A549 treated with dexamethasone at 1 μM for 4 hours (cell line): ENCODE results near the gene SP1. TPM values are rescaled to one million over a fixed set of nuclear protein-coding genes. Genes with fewer than 3 reads are reported as not detected.

Experiments used
- total RNA-seq: library from RNA; stranded (reverse); fragments of 200-300 nt; extraction: Qiagen RNA extraction; gene quantifications from 5 replicates; pipeline ENCODE4 v1.2.3, GENCODE V29; 2022

The SP1 gene
- total RNA-seq, result 17.9 to 30.9 TPM (median 26.5 TPM) in 5 replicates

GRCh38 chr12:53380104-53380793, at the start of gene SP1:
Gene SP1, plus strand, starts transcription at chr12:53380176. Its CDS starts 116 bp downstream, at chr12:53380292.

GRCh38 chr12:53336181-53336681, 43.7 kb upstream of the SP1 start, which contains the start of gene SP7:
Gene SP7, minus strand, starts transcription at chr12:53336354. Its CDS starts 708 bp downstream, at chr12:53335646.

GRCh38 chr12:53423597-53423996, 43.6 kb downstream of the SP1 start, which contains the start of gene AMHR2:
Gene AMHR2, plus strand, starts transcription at chr12:53423855. Its CDS starts 80 bp downstream, at chr12:53423935.

GRCh38 chr12:53441040-53441833, 61.3 kb downstream of the SP1 start, which contains the start of gene PRR13:
Gene PRR13, plus strand, starts transcription at chr12:53441734. Its CDS starts 981 bp downstream, at chr12:53442715.

GRCh38 chr12:53451661-53452158, 71.7 kb downstream of the SP1 start, which contains the start of gene PCBP2:
Gene PCBP2, plus strand, starts transcription at chr12:53452102. Its CDS starts 2,699 bp downstream, at chr12:53454801.

Other genes starting within 250 kb of the SP1 start
- 12.4 to 16.9 TPM (median 14.3 TPM) in 5 replicates for gene ZNF740, start 199.5 kb upstream of the SP1 start, total RNA-seq
- 4.1 to 8.3 TPM (median 7.0 TPM) in 5 replicates for gene CSAD, start 199.3 kb upstream of the SP1 start, total RNA-seq
- 0.14 to 0.36 TPM (median 0.28 TPM) in 5 replicates for gene ITGB7, start 172.9 kb upstream of the SP1 start, total RNA-seq
- 17.9 to 23.5 TPM (median 23.2 TPM) in 5 replicates for gene RARG, start 148.0 kb upstream of the SP1 start, total RNA-seq
- gene ESPL1, start 111.9 kb upstream of the SP1 start, total RNA-seq, result 14.1 to 24.7 TPM (median 21.8 TPM) in 5 replicates
- 433 to 521 TPM (median 445 TPM) in 5 replicates for gene PFDN5, start 84.6 kb upstream of the SP1 start, total RNA-seq
- gene MYG1, start 80.5 kb upstream of the SP1 start, total RNA-seq, result 70.6 to 86.9 TPM (median 83.2 TPM) in 5 replicates
- 71.1 to 84.9 TPM (median 79.2 TPM) in 5 replicates for gene AAAS, start 58.6 kb upstream of the SP1 start, total RNA-seq
- 0.02 TPM in 1 of 5 replicates, not detected in the others for gene SP7, start 43.8 kb upstream of the SP1 start, total RNA-seq
- 0.54 to 1.0 TPM (median 0.87 TPM) in 5 replicates for gene AMHR2, start 43.7 kb downstream of the SP1 start, total RNA-seq
- gene PRR13, start 61.6 kb downstream of the SP1 start, total RNA-seq, result 259 to 339 TPM (median 309 TPM) in 5 replicates
- 586 to 707 TPM (median 684 TPM) in 5 replicates for gene PCBP2, start 71.9 kb downstream of the SP1 start, total RNA-seq
- 6.9 to 13.5 TPM (median 10.7 TPM) in 5 replicates for gene MAP3K12, start 119.3 kb downstream of the SP1 start, total RNA-seq
- 41.3 to 53.0 TPM (median 46.1 TPM) in 5 replicates for gene TARBP2, start 121.1 kb downstream of the SP1 start, total RNA-seq
- gene NPFF, start 127.3 kb downstream of the SP1 start, total RNA-seq, result not detected in 5 replicates
- gene ATF7, start 246.2 kb downstream of the SP1 start, total RNA-seq, result 18.1 to 20.9 TPM (median 20.0 TPM) in 5 replicates